GM19397 (cell line): ENCODE measurements around the gene EHD4.
A peak's percentile ranks its signal among the peaks of the same experiment; 100 is the strongest.

Experiments used
- ATAC-seq: cut with Tn5 transposase; IDR thresholded peaks from one replicate; pipeline ENCODE4 v1.9.1; 2021; ENCODE audit warnings: mild to moderate bottlenecking, moderate library complexity; ENCODE audit not compliant: unreplicated experiment

The EHD4 gene

GRCh38 chr15:41972253-41973242, at the start of gene EHD4:
TSS of gene EHD4 (minus strand) at chr15:41972557. CDS start at chr15:41972494, 63 bp downstream.
- ATAC-seq: peak; percentile 83

- ATAC-seq: no peak
Measured at GRCh38 chr15:42021593-42021992, 49.2 kb upstream of the EHD4 start.

GRCh38 chr15:42020713-42021273, 48.4 kb upstream of the EHD4 start, which contains the start of gene PLA2G4E:
TSS of gene PLA2G4E (minus strand) at chr15:42021042. CDS start at chr15:42021030, 12 bp downstream.
- no peak for ATAC-seq

- no peak for ATAC-seq
Measured at GRCh38 chr15:42018306-42019224, 46.2 kb upstream of the EHD4 start.

- no peak for ATAC-seq
Measured at GRCh38 chr15:42016971-42017370, 44.6 kb upstream of the EHD4 start.

- ATAC-seq: no peak
Measured at GRCh38 chr15:42014406-42014805, 42.0 kb upstream of the EHD4 start.

- no peak for ATAC-seq
Measured at GRCh38 chr15:42012928-42013482, 40.6 kb upstream of the EHD4 start.

- no peak for ATAC-seq
Measured at GRCh38 chr15:42012241-42012640, 39.9 kb upstream of the EHD4 start.

- ATAC-seq: no peak
Measured at GRCh38 chr15:42011074-42011473, 38.7 kb upstream of the EHD4 start.

GRCh38 chr15:42010434-42010833, 38.1 kb upstream of the EHD4 start:
- ATAC-seq: no peak

GRCh38 chr15:42009474-42009873, 37.1 kb upstream of the EHD4 start:
- ATAC-seq: no peak

- ATAC-seq: no peak
Measured at GRCh38 chr15:42009022-42009421, 36.7 kb upstream of the EHD4 start.

- no peak for ATAC-seq
Measured at GRCh38 chr15:42007386-42007785, 35.0 kb upstream of the EHD4 start.

- ATAC-seq: no peak
Measured at GRCh38 chr15:42002333-42002732, 30.0 kb upstream of the EHD4 start.

GRCh38 chr15:42001236-42001635, 28.9 kb upstream of the EHD4 start:
- no peak for ATAC-seq

- ATAC-seq: no peak
Measured at GRCh38 chr15:41999290-42000285, 27.2 kb upstream of the EHD4 start.

- ATAC-seq: no peak
Measured at GRCh38 chr15:41997845-41998244, 25.5 kb upstream of the EHD4 start.

- no peak for ATAC-seq
Measured at GRCh38 chr15:41996921-41997592, 24.7 kb upstream of the EHD4 start.

GRCh38 chr15:41996376-41996775, 24.0 kb upstream of the EHD4 start:
- no peak for ATAC-seq
